CD4-positive, alpha-beta T cell treated with Interleukin-17A for 4 hours (primary cell): Measurements from ENCODE around the gene BRI3.
A peak's percentile ranks its signal among the peaks of the same experiment; 100 is the strongest.

Experiments
- DNase-seq: peaks from one replicate; pipeline ENCODE4 v3.0.0-alpha.2; 2020; ENCODE audit warnings: mixed read lengths

BRI3 gene

DNA sequence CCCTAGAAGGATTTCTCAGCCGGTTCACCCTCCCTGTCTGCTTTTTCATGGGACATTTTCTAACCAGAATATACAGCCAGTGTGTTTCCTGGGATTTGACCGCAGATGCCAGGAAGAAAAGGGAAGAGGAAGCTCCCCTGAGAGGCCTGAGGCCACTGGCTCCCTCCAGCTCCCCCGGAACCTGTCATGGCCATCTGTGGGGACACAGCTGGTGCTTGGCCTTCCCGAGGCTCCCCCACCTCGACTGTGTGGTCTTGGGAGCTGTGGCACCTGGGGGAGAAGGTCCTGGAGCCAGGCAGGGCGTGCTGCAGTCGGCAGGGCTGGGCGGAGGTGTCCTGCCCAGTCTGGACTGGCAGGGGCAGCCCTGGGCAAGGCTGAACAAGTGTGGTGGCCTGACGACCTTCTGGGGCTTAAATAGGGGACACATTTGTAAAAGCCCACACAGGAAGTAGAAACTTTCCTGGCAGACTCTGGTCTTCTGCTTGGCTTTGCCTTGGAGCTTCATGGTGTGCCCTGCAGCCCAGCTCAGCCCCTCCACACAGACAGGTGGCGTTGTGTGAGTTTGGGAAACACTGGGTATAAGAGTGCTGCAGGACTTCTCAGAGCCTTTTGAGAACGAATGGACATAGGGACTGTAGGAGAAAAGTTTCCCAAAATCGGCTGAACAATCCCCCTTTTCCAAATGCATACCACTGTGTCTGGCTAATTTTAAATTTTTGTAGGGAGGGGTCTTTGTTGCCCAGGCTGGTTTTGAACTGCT lies 6.8 kb downstream of the BRI3 start:
- DNase-seq = no peak

DNA sequence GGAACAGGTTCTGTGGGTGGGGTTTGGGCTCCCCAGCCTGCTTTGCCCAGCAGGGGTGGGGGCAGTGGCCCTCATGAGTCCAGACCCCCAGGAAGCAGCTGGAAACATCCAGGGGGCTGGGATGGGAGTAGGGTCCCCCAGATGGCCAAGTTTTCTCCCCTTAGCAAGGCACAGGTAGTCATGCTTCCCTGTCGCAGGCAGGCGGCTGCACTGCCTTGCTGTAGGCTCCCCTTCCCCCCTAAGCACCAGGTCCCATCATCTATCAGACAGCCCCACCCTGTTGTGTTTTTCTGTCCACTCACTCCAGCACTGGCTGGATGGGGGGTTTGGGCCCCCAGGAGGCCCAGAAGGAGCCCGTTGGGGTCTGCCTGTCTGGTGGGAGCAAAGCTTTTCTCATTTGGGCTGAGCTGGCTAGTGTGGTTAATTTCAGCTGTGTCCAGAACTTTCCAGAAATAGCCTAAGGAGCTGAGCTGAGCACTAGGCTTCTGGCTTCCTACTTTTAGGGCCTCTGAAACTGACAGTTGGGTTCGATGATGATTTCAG lies 7.9 kb downstream of the BRI3 start:
- no peak for DNase-seq

DNA sequence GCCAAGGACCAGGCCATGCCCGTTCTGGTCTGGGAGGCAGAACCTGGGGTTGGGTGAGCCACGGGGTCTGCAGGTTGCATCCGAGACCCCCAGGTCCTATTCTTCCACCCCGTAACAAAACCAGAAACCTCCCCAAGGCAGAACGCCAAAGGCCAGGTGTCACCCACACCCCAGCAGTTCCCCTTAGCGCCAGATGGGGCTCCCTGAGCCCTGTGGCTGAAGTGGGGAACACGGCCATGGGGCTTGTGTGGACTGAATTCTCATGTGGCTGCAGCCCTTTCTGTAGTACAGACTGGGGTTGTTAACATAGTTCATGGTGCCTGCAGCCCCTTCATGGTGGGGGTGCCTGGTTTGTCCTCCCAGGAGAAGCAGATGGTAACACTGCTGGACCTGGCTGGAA lies 10.2 kb downstream of the BRI3 start:
- no peak for DNase-seq

DNA sequence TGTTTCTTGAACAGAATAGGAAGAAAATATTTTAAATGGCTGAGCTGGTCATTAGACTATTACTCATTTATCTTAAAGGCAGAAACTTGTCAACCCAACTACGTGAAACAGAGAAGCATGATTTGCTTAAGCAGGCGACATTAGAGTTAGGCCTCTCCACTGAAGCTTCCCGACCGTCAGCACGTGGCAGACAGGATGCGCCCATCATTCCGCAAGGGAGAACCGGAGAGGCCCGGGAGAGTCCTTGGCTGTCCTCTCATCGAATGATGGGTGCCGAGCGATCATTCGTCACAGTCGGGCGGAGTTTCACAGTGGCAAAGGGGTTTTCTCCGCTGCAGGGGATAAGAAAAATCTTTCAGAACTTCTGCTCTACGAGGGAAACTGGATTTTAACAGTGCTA lies 11.8 kb downstream of the BRI3 start:
- DNase-seq = no peak

DNA sequence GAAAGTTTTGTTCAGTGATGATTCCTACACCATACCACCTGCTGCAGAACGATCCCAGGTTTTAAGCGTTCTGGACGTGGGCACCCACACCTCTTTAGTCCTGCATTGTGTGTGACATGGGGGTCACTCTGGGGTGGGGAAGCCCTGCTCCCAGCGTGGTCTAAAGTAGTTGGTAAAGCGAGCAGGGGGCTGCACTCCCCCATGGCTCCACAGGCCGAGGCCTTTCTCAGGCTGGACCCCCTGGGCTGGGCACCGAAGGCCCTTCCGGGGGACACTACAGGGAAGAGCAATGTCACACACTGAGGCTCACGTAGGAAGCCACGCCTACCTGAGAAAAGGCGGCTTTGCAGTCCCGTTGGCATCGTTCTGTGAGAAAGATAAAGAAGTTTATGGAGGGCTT lies 12.3 kb downstream of the BRI3 start:
- DNase-seq = no peak

DNA sequence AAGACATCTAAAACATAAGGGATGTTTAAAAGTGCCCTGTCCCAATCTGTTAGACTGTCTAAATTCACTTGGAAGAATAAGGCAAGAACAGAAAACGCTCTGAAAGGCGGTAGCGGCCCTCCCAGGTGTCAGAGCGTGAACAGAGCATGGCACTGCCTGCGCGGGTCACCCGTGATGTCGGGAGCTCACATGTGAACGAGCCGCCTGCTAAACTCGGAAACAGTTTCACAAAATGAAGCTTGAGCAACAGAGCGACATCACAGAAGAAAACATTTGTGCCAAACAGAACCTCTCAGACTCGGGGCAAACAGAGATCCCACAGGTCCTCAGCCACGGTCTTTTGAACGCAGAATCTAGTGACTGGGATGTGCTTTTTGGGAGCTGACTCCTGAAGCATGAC lies 12.8 kb downstream of the BRI3 start:
- no peak for DNase-seq

DNA sequence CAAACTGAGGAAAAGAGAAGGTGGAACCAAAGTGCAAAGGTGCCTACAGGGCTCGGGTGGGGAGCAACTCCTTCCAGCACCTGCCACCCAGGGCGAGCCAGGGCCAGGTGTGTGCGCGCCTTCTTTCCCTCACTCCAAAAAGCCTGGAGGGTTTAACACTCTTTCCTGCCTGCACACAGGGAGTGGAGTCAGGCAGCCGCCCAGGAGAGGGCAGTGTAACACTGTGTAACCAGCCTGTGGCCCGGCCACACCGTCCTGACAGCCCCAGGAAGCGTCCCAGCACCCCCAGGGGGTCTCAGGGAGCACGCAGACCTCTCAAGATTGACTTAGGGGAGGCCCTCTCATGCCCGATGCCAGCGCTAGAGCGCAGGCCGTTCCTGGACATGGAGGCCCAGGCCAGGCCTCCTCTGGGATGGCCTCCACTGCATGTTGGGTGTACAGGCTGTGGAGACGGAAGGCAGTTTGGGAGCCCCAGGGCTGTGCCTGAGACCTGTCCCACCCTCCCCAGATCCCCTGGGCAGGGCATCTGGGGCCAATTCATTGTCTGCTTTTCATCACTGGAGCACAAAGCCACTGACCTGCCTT lies 13.4 kb downstream of the BRI3 start:
- DNase-seq = peak; percentile 35

DNA sequence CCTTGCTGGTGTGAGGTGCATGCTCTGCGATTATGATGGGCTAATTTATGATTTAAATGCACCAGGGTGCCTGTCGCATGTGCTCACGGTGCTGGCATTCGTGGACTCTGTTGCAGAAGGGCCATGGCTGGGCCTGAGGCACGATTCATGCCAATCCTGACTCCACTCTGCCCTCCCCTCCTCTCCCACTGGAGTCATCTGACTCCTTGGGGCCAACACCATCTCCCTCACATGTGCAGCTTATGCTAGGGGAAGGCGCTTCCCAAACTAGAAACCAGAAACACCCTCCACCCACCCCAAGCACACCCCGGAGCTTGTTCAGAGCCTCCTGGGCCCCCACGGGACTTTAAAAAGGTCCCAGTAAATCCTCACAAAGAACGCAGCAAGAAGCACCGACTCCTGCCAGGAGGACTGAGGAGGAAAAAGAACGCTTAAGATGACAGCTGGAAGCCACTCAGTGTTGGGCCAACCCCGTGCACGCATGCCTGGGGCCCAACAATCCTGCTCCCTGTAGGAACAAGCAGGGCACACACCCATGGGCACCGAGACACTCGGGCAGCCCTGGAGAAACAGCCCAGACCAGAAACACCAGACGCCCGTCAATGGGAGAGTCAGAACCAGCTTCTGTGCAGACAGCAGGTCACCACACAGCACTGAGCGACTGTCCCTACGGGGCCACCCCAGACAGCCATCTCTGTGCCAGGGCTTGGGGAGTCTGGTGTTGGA lies 14.1 kb downstream of the BRI3 start:
- DNase-seq = no peak

DNA sequence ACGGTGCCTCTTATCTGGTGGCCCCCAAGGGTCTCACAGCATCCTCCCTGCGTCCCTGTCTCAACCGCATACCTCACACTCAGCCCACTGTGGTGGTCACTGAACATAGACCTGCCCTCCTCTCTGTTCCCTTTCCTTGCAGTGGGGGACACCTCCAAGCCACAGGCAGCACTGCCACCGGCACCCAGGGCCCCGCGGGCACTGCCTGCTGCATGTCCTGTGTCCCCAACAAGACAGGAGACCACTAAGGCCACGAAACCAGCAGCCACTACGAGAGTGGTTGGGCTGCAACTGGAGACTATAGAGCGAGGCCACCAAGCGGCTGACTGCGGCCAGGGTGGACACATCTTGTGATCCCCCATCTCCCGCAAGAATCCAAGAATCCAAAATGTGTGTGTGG lies 15.3 kb downstream of the BRI3 start:
- no peak for DNase-seq

DNA sequence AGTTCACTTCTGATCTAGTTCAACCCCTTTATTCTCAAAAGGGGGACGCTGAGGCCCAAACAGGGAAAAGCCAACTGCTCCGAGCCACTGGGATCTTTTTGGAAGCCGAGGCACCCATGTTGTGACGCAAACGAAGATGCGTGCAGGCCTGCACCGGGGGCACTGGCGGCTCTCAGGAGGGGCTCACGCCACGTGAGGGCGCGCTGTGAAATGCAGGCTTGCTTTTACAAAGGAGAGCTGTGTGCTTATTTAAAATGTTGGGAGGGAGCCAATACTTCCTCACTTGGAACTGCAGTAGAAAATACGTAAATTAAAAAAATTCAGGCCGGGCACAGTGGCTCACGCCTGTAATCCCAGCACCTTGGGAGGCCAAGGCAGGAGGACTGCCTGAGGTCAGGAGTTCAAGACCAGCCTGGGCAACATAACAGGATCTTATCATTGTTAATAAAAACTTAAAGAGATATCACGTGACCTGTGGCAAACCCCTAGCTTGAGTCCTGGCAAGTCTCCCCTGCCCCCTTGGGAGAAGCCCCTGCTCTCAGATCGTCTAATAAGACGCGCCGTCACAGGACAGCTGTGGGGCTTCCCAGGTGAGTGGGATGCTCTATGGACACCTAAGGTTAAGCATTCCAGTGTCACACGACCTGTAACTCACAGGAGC lies 16.3 kb downstream of the BRI3 start:
- DNase-seq = no peak

DNA sequence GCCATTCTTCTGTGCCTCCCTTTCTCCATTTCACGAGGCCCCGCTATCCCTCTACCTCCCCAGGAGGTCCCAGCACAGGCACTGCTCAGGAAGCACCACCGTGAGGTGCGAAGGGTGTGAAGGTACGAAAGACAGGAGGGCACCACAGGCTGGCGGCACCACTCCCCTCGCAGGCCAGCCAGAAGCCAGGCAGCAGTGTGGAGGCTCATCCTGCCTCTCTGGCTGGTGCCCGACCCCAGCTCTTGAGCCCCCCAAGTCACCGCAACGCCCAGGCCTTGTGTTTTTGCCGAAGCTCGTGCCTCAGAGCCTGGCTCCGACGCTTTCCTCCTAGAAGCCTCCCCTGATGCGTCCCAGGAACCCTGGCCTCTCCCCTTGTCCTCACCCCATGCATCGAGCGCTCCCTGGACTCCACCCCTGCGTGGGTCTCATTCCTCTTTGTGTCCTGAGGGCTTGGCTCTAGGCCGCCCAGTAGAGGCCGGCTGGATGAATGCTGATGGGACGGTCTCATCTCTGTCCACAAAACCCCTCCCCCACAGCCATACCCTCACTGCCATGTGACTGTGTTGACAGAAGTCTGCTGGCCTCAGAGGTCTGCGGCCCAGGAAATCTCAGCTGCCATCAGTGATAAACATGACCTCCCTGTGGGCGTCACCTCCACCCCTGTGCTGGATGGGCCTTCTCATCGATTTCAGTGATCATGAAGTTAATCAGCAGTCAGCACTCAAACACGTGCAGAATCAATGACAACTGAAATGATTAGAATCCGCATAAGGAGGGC lies 19.3 kb downstream of the BRI3 start:
- DNase-seq = no peak

DNA sequence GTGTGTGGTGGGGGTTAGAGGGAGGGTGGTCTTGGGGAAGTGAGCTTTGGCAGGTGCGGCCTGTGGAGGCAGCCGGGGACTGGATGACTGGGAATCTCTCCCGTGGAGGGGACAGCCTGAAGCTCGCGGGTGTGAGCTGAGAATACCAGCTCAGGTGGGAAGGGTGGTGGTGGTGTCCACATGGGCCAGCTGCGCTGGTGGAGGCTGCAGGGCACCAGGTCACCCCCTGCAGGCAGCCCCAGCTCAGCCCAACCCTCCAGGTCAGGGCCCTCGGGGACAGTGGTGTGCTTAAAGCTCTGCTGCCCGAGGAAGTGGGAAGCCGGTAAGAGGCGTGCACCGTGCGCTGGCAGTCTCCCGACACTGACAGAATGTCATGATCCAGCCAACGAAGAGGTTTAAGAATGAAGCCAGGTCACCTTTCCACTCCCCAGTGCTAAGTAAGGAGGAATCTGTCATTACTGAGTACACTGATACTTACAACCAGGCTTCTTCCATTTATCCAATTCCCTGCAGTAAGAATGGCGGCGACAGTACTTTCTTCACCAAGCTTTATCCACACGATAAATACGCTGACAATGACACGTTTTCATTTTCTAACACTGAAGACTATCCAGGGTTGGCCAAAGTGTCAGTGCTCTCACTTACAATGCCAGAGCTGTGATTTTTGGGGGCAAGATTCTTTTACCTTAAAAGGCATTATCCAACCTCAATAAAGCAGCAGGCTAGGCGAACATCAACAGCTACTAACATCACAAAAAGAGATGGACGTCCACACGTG lies 20.4 kb downstream of the BRI3 start:
- DNase-seq = no peak

DNA sequence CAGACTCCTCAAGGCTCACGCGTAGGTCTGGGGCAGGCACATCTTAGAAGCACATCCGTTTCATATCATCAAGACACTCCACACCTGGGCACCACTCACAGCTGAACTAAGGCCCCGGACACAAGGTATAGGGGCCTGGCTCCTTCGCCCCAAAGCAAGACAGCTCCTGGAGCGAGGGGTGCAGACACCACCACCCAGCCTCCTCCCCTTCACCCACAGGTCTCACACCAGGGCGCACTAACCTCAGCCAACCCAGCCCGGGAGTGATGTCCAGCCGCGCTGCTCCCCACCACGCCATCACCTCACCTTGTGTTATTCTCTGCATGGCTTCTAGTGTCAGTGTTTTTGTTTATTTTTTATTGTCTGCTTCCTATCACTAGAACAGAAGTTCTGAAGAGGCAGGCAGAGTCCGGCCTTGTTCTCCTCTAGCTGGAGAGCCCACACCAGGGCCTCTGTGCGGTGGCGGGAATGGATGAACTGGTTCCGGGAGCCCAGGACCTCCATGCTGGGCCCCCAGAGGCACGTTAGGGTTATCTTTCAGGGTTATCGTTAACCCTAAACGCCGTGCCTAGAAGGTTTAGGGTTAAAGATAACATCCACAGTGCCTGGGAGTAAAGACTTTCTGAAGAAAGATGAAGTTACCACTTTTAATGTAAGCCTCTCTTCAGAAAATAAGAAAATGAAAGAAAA lies 21.8 kb downstream of the BRI3 start:
- DNase-seq = no peak

DNA sequence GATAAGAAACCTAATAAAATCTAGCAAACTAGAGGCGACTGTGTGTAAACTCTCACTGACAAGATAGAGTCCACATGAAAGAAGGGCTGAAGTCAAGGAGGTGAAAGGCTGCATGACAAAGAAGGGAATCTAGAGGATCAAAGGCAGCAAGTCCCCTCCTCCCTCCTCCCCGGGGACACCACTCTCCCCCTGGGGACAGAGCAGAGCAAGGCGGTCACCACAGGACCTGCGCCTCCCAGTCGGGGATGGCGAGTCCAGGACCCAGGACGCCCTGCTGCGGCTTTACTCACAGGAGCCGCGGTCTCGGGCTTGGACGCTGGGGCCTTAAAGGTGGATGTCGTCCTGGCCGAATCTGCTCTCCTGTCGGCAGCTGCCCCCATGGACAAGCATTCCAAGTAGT lies 22.4 kb downstream of the BRI3 start:
- no peak for DNase-seq

DNA sequence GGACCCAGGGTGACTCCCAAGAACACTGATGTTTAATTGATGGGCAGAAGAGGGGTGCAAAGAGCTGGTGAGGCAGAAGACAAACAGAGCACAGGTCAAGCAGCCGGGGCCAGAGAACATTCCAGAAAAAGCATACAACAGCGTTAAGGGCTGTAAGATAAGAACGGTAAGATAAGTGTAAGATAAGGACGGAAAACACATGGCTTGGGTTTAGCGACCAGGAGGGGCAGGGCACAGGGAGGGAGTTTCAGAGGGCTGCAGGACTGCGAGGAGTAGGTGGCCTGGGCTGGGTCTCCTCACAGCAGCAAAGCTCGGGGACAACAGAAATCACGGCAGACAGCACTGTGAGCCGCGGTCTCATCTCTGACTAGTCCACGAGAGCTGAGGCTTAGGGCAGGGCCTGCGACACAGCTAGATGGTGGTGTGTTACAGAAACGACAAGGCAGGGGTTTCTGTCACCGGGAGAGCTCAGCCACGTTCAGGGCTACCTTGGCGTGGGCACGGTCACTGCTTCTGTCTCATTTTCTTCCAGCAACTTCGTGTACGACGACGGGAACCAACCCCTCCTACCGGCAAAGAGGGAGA lies 24.6 kb downstream of the BRI3 start:
- DNase-seq = no peak

DNA sequence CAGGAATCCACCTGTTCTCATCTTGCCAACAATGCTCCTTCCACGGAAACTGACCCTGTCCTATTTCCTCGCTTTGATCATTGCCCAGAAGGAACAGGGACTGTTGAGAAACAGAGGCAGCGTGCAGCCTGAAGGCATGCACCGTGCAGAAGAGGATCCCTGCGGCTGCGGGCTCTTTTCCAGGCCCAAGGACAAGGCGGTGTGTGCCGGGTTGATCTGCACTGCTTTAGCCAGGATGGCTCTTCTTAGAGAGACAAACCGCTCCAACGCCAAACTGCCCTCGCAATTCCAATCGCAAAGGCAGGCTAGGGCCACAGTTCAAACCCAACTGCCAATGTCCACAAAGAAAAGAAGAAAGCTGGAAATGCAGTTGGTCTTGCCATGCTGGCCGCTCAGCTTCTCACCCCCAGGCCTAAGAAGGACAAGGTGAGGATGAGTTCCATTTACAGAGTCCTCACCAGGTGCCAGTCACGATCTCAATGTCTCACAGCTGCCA lies 26.5 kb downstream of the BRI3 start:
- DNase-seq = no peak

DNA sequence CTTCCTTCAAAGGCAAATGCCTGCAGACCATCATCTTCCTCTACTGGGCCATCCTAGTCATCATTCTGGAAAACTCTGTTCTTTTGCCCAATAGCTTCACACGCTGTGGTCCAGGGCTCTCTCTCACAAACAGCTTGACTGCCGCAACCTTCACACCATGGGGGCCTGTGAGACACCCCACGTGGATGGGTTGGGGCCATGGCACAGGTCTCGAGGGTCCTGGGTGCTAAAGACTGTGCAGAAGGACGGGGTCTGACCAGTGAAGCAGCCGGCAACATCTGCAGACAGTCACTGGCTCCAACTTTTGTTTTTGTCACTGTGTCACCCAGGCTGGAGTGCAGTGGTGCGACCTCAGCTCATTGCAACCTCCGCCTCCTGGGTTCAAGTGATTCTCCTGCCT lies 28.1 kb downstream of the BRI3 start:
- DNase-seq = no peak

DNA sequence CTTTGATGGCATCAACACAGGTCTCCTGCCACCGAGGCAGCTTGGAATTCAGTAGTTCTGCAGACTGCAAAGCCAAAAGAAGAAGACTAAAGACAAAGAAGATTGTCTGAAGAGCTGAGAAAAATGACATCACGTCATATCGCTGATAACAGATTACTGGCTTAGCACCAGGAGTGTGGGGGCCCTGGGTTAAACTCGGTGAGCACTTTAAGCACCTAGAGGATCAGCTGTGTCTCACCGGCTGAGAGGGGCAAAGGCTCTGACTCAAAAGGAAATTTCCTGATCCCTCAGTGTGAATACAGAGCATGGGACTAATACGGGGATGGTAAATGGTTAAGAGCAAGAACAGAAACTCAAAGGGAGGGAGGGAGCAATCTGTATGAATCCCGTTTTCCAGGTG lies 30.7 kb downstream of the BRI3 start:
- DNase-seq = no peak

DNA sequence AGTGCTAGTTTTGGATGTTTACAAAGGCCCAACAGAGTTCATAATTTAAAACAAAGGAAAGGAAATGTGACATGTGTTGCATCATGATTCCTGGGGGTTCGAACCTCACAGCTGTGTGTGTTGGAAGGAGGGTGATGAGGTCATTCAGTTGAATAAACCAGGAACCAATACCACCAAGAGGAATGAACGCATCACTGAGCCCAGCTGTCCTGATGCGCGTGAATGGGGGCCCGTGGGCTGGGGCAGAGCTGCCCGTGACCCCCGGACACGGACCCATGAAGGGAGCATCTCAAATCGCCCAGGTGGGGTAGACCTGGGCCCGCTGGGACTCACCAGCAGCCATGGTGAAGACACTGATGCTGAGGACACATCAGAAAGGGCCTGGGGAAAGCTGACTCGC lies 33.0 kb downstream of the BRI3 start:
- DNase-seq = no peak

DNA sequence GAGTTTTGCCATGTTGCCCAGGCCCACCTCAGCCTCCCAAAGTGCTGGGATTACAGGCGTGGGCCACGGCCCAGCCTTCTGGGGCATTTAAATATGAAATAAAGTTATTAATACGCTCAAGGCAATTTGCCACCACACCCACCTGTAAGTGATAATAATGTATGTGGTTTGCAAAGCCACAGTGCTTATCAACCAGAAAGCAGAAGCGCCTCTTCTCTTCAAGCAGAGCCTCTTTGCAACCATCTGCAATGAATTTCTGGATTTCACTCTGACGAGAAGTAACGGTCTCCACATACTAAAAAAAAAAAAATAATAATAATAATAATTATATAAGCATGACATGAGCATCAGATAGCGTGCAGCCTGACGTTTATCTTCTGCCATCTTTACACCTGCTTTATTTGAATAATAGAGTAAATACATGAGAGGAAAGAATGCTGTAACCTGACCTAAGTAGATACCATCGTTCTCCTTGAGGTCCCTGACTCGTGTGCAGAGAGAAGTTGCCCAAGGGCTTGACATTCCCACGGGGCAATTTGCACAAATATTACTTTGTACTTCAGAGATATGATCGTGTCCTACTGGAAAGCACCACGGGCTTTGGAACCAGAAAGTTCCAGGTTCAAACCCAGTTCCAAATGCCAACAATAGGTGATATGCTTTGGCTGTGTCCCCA lies 34.0 kb downstream of the BRI3 start:
- DNase-seq = no peak
